NCI-H2196 (cell line): ENCODE results near the gene BCAS3.
"Not testable (repeated sequence)": the region's sequence is repeated elsewhere in the genome, so short reads cannot be mapped to it uniquely, and the experiment has no call there.

Experiments
- DNase-seq: peaks from one replicate; lab custom pipeline; 2025; ENCODE audit not compliant: unreplicated experiment; lab: John Stamatoyannopoulos, UW

The BCAS3 gene

GRCh38 chr17:61122326-61122913 lies 444.8 kb downstream of the BCAS3 start:
- no peak for DNase-seq

DNA sequence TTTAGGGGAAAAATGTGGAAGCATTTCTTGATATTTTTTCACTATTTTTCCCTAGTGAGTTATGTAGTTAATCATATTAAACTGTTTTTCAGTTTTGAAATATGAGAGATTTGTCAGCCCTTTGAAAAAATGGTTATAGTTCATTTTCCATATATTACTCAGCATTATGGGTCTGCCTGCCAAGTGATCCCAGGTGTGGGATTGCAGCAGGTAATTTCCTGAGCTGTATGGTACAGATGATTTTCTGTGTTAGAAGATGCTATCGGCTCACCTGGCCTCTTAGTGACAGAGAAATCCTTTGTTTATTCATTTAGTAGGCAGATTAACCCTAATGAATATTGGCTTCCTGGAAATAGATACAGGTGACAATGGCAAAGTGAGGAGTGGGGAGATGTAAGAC lies 446.9 kb downstream of the BCAS3 start:
- DNase-seq = no peak

DNA sequence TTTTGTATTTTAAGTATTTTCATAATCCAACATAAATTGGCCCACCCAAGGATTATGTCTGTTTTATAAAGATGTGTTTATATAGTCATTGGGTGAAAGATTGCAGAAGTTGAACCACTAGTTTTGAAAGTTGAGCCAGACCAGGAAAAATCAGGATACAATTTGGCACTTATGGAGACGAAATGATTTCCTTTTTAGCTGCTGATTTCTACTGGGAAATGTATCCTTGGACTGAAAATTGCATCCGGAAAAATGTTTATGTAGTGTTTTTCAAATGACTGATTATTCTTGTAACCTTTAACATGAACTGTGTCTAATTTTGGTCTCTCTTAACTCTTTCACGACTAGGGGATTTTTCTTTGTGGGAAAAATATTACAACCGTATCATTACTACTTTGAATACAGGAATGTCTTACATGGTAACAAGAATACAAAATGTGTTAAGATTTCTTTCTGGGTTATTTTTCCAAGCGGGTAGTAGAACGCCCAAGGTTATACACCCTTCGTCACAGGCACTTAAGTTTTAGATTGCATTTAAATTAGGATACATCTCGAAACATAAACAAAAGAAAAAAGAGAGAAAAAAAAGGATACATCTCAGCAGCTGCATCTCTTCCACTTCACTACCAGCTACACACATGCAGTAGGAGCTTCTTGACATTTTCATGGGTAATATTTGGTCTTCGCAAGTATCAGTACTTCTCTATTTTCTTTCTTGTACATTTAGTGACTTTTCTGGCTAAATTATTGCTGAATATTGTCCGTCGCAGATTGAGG lies 449.0 kb downstream of the BCAS3 start:
- DNase-seq = no peak

- no peak for DNase-seq
Measured at GRCh38 chr17:61127960-61128359, 450.3 kb downstream of the BCAS3 start.

DNA sequence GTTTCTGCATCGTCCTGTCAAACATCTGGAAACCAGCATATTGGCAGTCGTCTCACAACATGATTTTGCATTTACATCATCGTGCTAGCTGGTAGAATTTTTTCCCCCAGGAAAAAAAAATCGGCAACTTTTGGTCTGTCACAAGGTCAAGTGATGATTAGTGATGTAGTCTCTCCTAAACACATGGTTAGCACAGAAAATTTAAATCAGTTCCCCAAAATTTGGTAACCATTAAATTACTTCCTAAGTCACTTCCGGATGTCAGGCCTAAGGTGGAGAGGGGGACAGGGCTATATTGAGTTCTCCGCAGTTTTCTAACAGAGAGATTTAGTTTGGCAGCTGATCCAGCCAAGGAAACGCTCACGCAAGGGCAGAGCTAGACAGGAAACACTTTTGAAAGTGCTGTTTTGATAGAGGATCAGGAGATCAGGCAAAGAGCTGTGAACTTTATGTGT lies 451.0 kb downstream of the BCAS3 start:
- DNase-seq = no peak

DNA sequence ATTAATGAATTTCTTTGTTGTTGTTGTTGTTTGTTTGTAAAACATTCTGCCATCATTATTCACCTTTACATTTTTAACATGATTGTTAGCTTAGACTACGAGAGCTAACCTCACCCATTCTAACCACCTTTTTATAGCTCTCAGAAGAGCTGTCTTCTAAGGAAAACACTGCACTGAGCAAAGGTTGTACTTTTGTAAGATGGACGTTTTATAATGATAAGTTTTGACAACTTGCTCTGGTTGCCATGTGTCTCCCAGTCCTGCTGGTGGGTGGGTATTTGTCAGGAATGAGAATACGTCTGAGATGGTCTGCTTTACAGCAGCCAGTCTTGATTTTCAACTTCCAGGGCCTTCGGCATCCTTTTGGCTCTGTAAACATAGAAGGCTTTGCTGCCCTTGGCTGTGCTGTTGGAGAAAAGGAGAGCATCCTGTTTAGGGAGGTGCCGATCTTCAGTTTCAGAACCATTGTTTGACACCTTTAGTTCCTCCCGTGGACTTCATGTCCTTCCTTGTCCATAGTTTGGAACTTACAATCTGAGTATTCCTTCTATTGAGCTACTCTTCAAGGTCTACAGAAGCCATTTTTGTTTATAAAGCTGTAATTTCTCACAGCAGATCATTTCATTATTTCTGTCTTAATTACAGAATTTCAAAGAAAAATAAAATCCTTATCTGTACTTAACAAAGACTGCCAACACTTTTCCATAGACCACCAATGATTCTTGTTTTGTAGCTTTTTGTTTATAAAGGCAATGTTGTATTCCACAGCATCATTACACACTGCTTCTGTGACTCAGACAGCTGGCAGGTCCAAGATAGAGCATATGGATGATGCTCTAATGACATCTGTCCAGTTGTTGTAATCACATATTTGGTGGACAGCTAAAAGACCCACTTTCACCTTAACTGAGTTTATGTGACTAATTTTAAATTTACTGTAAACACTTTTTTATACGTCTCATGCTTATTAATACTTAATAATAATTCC lies 451.9 kb downstream of the BCAS3 start:
- DNase-seq = no peak

- no peak for DNase-seq
Measured at GRCh38 chr17:61130330-61130729, 452.7 kb downstream of the BCAS3 start.

DNA sequence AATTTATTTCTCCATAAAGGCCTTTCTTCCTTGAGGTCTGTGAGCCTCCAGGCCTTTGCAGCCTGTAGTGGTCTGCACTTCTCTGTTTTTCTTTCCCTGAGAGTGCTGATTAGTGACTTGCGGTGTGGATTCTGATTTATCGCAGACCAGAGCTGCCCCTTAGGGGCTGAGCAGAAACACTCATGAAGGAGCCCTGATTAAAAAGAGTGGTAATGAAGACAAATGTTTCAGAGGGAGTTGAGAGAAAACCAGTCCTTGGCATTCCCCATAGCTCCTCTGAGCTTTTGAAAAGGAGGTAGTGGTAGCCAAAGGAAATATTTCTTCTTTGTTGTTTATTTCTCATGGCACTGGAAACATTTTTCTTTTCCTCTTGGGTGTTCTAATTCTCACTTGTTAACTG lies 453.9 kb downstream of the BCAS3 start:
- no peak for DNase-seq

GRCh38 chr17:61132524-61132923 lies 454.9 kb downstream of the BCAS3 start:
- no peak for DNase-seq

DNA sequence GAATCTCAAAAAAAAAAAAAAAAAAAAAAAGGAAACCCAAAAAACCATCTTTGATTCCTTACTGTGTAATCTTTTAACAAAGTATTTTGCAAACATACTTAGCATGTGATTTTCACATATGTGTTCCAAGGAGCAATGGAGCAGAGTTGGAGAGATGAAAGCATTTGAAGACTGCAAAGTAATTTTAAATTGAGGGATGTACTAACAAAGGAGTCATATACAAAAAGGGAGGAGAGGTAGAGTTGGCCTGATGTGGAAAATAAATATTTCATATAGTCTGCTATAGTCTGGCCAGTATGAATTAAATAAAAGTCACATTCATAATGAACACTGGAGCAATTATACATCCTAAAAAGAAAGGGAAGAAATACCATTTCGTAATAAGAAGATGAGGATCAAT lies 456.2 kb downstream of the BCAS3 start:
- DNase-seq = no peak

DNA sequence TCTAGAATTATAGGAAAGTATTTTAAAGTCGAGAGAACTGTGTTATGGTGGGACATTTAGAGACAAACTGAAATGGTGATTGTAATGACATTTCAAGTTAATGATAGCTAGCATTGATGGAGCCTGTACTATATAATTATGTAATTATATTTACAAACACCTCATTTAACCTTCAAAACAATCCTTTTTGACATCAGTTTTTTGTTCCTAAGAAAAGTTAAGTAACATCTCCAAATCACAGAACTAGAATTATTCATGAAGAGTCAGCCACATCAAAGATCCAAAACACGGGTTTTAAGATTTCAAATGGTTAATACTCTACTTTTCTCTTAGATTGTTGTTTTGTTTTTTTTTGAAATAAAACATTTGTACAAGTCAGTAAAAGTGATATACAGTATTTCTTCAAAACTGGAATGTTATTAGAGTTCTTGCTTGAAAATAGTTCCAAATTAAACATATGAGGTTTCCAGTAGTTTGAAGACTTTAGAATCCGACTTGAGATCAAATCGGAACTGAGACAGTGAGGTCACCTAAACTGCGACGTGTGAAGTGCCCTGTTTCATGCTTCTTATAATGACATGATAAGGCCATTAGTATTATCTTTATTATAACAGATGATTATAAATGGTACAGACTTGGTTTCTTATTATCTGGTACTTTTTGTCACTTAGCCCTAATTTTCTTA lies 457.0 kb downstream of the BCAS3 start:
- DNase-seq = no peak

- no peak for DNase-seq
Measured at GRCh38 chr17:61135782-61136181, 458.1 kb downstream of the BCAS3 start.

DNA sequence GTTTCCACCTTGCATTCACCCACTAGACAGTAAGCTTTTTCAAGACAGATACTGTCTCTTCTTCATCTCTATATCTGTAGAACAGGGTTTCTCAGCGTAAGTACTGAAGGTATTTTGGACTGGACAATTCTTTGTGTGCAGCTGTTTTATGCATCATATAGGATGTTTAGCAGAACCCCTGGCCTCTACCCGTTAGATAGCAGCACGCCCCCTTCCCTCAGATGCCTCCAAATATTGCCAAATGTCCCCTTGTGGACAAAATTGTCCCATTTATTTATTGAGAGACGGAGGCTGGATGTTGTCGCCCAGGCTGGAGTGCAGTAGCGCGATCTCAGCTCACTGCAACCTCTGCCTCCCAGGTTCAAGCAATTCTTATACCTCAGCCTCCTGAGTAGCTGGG lies 458.6 kb downstream of the BCAS3 start:
- DNase-seq = no peak

GRCh38 chr17:61139219-61139618 lies 461.6 kb downstream of the BCAS3 start:
- DNase-seq = no peak

GRCh38 chr17:61140081-61140786 lies 462.6 kb downstream of the BCAS3 start:
- DNase-seq = no peak

- no peak for DNase-seq
Measured at GRCh38 chr17:61143026-61143425, 465.4 kb downstream of the BCAS3 start.

GRCh38 chr17:61144137-61144536 lies 466.5 kb downstream of the BCAS3 start:
- DNase-seq = no peak

- no peak for DNase-seq
Measured at GRCh38 chr17:61144617-61145564, 467.2 kb downstream of the BCAS3 start.

DNA sequence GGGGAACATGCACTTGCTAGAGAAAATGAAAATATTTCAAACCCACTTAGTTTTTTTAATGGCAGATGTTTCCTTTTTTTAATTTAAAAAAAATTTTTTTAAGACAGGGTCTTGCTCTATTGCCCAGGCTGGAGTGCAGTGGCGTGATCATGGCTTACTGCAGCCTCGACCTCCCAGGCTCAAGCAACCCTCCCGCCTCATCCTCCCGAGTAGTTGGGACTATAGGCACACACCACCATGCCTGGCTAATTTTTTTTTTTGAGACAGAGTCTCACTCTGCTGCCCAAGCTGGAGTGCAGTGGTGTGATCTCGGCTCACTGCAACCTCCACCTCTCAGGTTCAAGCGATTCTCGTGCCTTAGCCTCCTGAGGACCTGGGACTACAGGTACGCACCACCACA lies 469.2 kb downstream of the BCAS3 start:
- DNase-seq = not testable (repeated sequence)
